Measurements from ENCODE around the gene GASK1A. TPM values are rescaled to one million over a fixed set of nuclear protein-coding genes. Genes with fewer than 3 reads are reported as not detected.

Gene GASK1A
- total RNA-seq, 4 donors from 2014 or later = 2.6 to 9.5 (median 8.8) TPM

- no peaks in the 10 kb centered on the region for H3K36me3 ChIP-seq
- intact Hi-C loops (cut with DNase I) = no loop called here
- 59 to 77% methylated on average over 41 to 42 of the region's 43 CpGs for WGBS, 2 donors
- DNase-seq = peak; percentile 33 to 59
- no peak overlapping the region for H3K27ac ChIP-seq
- no peaks in the 10 kb centered on the region for H3K9me3 ChIP-seq
- H3K4me1 ChIP-seq = no peaks in the 10 kb centered on the region
- no peaks in the 10 kb centered on the region for H3K27me3 ChIP-seq
- H3K4me3 ChIP-seq (replicated peaks in 1 of 3) = peak overlapping the region in 1 of 3 donors; percentile 27
- TF ChIP-seq CTCF (IDR thresholded peaks at IDR 0.05) (no peak), POLR2A (IDR thresholded peaks at IDR 0.05) (no peak)
These were observed 42.7 kb upstream of the GASK1A start for GRCh38 chr3:42936157-42936981.

- intact Hi-C loops (cut with DNase I) = no loop called here
- WGBS, 2 donors = 96 to 97% methylated on average over 3 of the region's 3 CpGs
- no peak for TF ChIP-seq CTCF (IDR thresholded peaks at IDR 0.05)
- no peak for TF ChIP-seq POLR2A (IDR thresholded peaks at IDR 0.05)
These were observed 41.8 kb upstream of the GASK1A start for GRCh38 chr3:42937334-42937733.

GRCh38 chr3:42942693-42943092 is 36.4 kb upstream of the GASK1A start:
- no peaks in the 10 kb centered on the region for H3K36me3 ChIP-seq
- H3K27ac ChIP-seq = no peak overlapping the region
- no peaks in the 10 kb centered on the region for H3K4me1 ChIP-seq
- no peak overlapping the region for H3K4me3 ChIP-seq (replicated peaks in 1 of 3)
- H3K9me3 ChIP-seq = no peaks in the 10 kb centered on the region
- no peak for DNase-seq
- WGBS, 2 donors = 86 to 87% methylated on average over 1 of the region's 1 CpG
- intact Hi-C loops (cut with DNase I) = no loop called here
- TF ChIP-seq CTCF (IDR thresholded peaks at IDR 0.05) (no peak), POLR2A (IDR thresholded peaks at IDR 0.05) (no peak)
- no peaks in the 10 kb centered on the region for H3K27me3 ChIP-seq

More at GRCh38 chr3:42937334-42937733, 41.8 kb upstream of the GASK1A start:
- Histone ChIP-seq H3K4me3 (replicated peaks in 1 of 3) (no peak overlapping the region), H3K27ac (no peak overlapping the region), H3K4me1 (no peaks in the 10 kb centered on the region), H3K36me3 (no peaks in the 10 kb centered on the region), H3K9me3 (no peaks in the 10 kb centered on the region), H3K27me3 (no peaks in the 10 kb centered on the region)
- DNase-seq = no peak

GRCh38 chr3:42946050-42946449 is 33.1 kb upstream of the GASK1A start:
- intact Hi-C loops (cut with DNase I) = no loop called here
- Histone ChIP-seq H3K36me3 (no peaks in the 10 kb centered on the region), H3K4me3 (replicated peaks in 1 of 3) (no peak overlapping the region), H3K27me3 (no peaks in the 10 kb centered on the region), H3K9me3 (no peaks in the 10 kb centered on the region), H3K27ac (no peak overlapping the region), H3K4me1 (no peaks in the 10 kb centered on the region)
- TF ChIP-seq POLR2A (IDR thresholded peaks at IDR 0.05) (no peak), CTCF (IDR thresholded peaks at IDR 0.05) (no peak)
- 76 to 89% methylated on average over 5 of the region's 5 CpGs for WGBS, 2 donors
- no peak for DNase-seq

- 86 to 92% methylated on average over 3 of the region's 3 CpGs for WGBS, 2 donors
These were observed 21.5 kb upstream of the GASK1A start for GRCh38 chr3:42957573-42957972.

More at GRCh38 chr3:42957573-42957972, 21.5 kb upstream of the GASK1A start:
- H3K4me1 ChIP-seq = peaks cover 10% of the 10 kb centered on the region in 2 donors
- TF ChIP-seq CTCF (IDR thresholded peaks at IDR 0.05) = no peak
- TF ChIP-seq POLR2A (IDR thresholded peaks at IDR 0.05) = no peak
- no peaks in the 10 kb centered on the region for H3K36me3 ChIP-seq
- no peak overlapping the region for H3K27ac ChIP-seq
- no peak overlapping the region for H3K4me3 ChIP-seq (replicated peaks in 1 of 3)
- intact Hi-C loops (cut with DNase I) = loop anchor here (5.0 kb wide), 1 partner anchor 200 kb away; no protein-coding TSS in a partner anchor
- no peaks in the 10 kb centered on the region for H3K27me3 ChIP-seq
- no peak for DNase-seq
- no peaks in the 10 kb centered on the region for H3K9me3 ChIP-seq
